ENCODE data around the gene CCDC85A. TPM values are rescaled to one million over a fixed set of nuclear protein-coding genes. Genes with fewer than 3 reads are reported as not detected.

Gene CCDC85A
- 0.25 to 0.39 TPM (median 0.34 TPM) in 5 replicates for total RNA-seq (2022; extraction: Qiagen RNA extraction)

DNA sequence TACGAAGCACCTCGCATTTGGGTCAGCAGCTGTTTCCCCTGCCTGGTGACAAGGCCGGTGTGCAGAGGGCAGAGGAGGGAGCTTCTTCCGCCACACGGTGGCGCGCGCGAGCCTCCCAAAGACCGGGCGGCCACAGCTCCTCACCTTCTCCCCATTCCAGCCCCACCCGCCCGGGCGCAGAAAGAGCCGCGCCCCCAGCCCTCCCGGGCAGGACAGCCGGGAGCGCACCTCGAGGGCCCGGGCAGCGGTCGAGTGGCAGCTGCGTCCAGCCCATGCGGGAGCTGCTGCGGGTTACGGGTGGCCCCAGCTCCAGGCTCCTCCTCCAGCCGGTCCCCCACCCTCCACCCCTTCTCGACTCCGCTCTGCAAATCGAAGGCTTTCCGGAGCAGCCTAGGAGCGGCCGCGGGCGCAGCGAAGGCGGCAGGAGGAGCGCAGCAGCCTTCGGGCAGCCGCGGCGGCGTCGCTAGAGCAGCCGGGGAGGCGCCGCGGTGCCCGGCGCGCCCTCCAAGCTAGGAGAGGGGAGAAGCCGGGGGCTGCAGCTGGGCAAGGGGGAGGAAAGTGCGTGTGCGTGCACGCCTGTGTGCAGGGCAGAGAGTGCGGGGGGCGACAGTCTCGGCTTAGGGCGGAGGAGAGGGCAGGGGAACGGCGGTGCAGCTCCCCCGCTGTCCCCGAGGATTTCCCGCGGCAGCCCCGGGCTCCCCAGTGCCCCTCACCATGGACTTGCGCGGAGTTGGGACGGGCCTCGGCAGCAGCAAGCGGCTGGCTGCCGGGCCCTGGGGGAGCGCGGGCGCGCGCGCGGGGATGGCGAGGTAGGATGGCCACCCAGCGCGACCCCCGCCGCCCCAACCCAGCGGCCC lies at the start of gene CCDC85A:
CCDC85A (plus strand) TSS at position 348 of the 857 bp plus-strand sequence. CDS start 635 bp downstream, outside the sequence.

